Measurements from ENCODE around the gene ITIH3.
"Not testable (repeated sequence)": the region's sequence is repeated elsewhere in the genome, so short reads cannot be mapped to it uniquely, and the experiment has no call there.

The ITIH3 gene, protein sequence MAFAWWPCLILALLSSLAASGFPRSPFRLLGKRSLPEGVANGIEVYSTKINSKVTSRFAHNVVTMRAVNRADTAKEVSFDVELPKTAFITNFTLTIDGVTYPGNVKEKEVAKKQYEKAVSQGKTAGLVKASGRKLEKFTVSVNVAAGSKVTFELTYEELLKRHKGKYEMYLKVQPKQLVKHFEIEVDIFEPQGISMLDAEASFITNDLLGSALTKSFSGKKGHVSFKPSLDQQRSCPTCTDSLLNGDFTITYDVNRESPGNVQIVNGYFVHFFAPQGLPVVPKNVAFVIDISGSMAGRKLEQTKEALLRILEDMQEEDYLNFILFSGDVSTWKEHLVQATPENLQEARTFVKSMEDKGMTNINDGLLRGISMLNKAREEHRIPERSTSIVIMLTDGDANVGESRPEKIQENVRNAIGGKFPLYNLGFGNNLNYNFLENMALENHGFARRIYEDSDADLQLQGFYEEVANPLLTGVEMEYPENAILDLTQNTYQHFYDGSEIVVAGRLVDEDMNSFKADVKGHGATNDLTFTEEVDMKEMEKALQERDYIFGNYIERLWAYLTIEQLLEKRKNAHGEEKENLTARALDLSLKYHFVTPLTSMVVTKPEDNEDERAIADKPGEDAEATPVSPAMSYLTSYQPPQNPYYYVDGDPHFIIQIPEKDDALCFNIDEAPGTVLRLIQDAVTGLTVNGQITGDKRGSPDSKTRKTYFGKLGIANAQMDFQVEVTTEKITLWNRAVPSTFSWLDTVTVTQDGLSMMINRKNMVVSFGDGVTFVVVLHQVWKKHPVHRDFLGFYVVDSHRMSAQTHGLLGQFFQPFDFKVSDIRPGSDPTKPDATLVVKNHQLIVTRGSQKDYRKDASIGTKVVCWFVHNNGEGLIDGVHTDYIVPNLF

GRCh38 chr3:52794612-52795099 is at the start of gene ITIH3:
ITIH3 (plus strand) TSS chr3:52794796; CDS start chr3:52794804, 8 bp downstream.
- DNase-seq (ENCODE audit: low spot score): no peak

- DNase-seq (ENCODE audit: low spot score): no peak
These were observed 42.4 kb upstream of the ITIH3 start for GRCh38 chr3:52752045-52752660.

GRCh38 chr3:52754373-52754772 is 40.2 kb upstream of the ITIH3 start:
- DNase-seq (ENCODE audit: low spot score): no peak

- DNase-seq (ENCODE audit: low spot score): no peak
These were observed 38.5 kb upstream of the ITIH3 start for GRCh38 chr3:52756141-52756540.

DNA sequence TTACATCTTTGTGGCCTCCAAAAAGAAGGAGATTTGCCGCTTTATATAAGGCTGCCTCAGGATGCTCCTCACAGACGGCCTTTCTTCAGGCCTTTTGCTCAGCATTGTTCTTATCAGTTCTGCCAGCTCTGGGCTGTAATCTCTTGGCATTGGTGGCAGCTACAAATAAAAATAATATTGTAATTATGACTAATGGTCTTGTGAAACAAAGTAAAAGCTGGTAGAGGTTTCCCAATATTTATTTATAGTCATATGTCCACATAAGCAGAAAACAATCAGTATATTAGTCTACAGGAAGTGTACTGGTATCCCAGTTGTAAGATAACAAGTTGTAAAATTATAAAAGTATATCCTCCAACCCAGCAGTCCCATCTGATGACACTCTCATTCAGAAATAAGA is 31.1 kb upstream of the ITIH3 start:
- no peak for DNase-seq (ENCODE audit: low spot score)

DNA sequence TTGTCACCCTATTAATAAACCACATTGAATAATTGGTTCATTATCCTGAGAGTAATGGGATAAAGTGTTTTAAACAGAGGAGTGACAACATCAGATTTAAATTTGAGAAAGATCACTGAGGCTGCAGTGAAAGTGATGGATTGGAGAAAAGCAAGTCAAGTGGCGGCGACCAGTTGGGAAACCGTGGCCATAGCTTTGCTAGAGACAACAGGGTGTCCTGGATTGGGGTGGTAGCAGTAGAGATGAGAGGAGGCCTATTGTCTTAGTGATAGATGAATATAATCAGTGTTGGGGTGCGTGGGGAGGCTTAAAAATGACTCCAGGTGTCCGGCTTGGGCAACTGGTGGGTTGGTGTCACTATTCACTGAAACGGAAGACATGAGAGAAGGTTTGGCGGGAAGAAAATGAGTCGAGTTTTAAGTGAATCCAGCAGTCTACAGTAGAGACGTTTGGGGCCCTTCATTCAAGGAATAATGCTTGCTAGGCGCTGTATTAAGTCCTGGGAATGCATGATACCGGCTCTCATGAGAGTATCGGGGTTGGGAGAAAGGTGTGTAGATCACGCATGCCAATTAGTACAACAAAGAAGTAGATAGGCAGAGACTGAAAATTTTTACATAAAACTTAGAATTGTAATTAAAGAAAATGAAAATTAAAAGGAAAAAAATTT is 24.7 kb upstream of the ITIH3 start:
- DNase-seq (ENCODE audit: low spot score): no peak

GRCh38 chr3:52770496-52771333 is 23.9 kb upstream of the ITIH3 start, which contains the start of gene NEK4:
NEK4 (minus strand) TSS chr3:52770940; CDS start chr3:52770746, 194 bp downstream.
- peak; percentile 83 for DNase-seq (ENCODE audit: low spot score)

- no peak for DNase-seq (ENCODE audit: low spot score)
These were observed 23.3 kb upstream of the ITIH3 start for GRCh38 chr3:52771334-52771681.

DNA sequence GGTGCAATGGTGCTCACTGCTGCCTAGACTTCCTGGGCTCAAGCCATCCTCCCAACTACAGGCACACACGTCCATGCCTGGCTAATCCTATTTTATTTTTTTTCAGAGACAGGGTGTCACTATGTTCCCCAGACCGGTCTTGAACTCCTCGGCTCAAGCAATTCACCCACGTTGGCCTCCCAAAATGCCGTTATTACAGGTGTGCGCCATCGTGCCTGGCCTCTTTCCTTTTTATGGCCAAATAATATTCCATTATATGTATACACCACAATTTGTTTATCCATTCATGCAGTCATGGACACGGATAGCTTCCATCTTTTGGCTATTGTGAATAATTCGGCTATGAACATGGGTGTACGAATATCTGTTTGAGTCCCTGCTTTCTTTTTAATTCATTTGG is 22.9 kb upstream of the ITIH3 start:
- no peak for DNase-seq (ENCODE audit: low spot score)

GRCh38 chr3:52773361-52774065 is 21.1 kb upstream of the ITIH3 start:
- no peak for DNase-seq (ENCODE audit: low spot score)

GRCh38 chr3:52774066-52774713 is 20.4 kb upstream of the ITIH3 start:
- no peak for DNase-seq (ENCODE audit: low spot score)

DNA sequence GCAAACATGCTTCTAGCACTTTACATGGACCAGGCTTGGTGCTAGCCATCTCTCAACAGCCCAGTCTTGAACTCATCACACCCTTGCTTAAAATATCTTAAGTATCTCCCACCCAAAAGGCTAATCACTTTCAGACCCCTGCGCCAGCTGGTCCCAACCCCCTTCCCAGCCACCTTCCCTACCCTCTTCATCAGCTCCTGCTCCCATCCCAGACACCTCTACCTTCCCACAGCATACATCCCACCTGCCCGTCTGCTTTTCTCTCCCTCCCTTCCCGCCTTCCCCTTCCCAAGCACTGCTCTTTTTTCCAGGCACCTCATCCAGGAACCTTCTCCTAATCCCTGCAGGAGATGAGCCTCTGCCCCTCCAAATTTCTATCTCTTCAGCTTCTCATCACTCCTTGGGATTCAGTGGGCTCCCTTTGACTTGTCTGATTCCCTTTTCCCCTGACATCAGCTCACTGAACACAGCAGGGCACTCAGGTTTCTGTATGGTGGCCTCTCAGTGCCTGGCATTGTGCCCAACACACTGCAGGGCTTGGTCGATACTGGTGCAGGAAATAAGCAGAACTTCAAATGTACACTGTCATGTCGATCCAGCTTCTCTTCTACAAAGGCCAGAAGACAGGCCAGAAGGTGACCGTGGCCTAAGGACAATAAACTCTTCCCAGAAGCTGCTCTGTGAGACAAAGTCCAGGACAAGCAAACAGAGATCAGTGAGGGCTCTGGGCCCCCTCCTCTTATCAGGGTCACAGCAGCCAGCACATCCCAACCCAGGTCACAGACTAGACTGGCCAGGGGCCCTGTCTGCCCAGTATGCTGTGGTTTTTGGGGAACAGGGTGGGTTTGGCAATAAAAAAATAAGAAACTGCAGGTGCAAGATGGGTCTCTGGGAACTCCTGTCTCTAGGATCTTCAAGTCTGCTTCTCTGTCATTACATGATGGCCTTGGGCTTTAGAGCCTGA is 19.4 kb upstream of the ITIH3 start:
- no peak for DNase-seq (ENCODE audit: low spot score)

GRCh38 chr3:52775877-52776276 is 18.7 kb upstream of the ITIH3 start:
- no peak for DNase-seq (ENCODE audit: low spot score)

DNA sequence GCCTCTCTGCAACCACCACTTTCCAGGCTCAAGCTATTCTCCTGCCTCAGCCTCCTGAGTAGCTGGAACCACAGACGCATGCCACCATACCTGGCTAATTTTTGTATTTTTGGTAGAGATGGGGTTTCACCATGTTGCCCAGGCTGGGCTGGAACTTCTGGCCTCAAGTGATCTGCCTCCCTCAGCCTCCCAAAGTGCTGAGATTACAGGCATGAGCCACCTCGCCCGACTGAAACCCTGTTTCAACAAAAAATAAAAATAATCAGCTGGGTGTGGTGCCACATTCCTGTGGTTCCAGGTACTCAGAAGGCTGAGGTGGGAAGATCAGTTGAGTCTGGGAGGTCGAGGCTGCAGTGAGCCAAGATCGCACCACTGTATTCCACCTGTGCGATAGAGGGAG is 18.1 kb upstream of the ITIH3 start:
- DNase-seq (ENCODE audit: low spot score): not testable (repeated sequence)

GRCh38 chr3:52777127-52777958 is 17.3 kb upstream of the ITIH3 start, which contains the start of gene ITIH1:
ITIH1 (plus strand) TSS chr3:52777599; CDS start chr3:52777616, 17 bp downstream.
- no peak for DNase-seq (ENCODE audit: low spot score)

- no peak for DNase-seq (ENCODE audit: low spot score)
These were observed 16.4 kb upstream of the ITIH3 start for GRCh38 chr3:52777959-52778805.

All from NAMALWA (cell line).